Measurements from ENCODE around the gene LRRN3.

- no peak for TF ChIP-seq CTCF (IDR thresholded peaks at IDR 0.05)
- TF ChIP-seq EP300 (IDR thresholded peaks at IDR 0.05): no peak
- no peak for TF ChIP-seq POLR2A (IDR thresholded peaks at IDR 0.05)
- no peak for TF ChIP-seq POLR2AphosphoS5 (IDR thresholded peaks at IDR 0.05)
Measured at GRCh38 chr7:111147708-111148533, 57.0 kb downstream of the LRRN3 start.

Measured in upper lobe of left lung (tissue), 4 donors.